Osteoblast (primary cell): ENCODE data around the gene CCL18. TPM values are rescaled to one million over a fixed set of nuclear protein-coding genes. Genes with fewer than 3 reads are reported as not detected.
"Not testable (repeated sequence)": the region's sequence is repeated elsewhere in the genome, so short reads cannot be mapped to it uniquely, and the experiment has no call there.

ENCODE experiments used
- DNase-seq: peaks from one replicate; pipeline ENCODE4 v3.0.0; 2011; ENCODE audit warnings: low spot score, mixed read lengths; ENCODE audit not compliant: insufficient read length; ENCODE audit errors: missing footprints
- H2AFZ ChIP-seq: 2 replicates; pipeline ENCODE4 v1.6.0; 2011; ENCODE audit warnings: mild to moderate bottlenecking, low read length
- H3K27ac ChIP-seq: 2 replicates; pipeline ENCODE4 v1.5.1; 2011; ENCODE audit warnings: mild to moderate bottlenecking, low read depth, low read length, moderate library complexity
- H3K27me3 ChIP-seq: 2 replicates; pipeline ENCODE4 v1.6.0; 2012; ENCODE audit warnings: mild to moderate bottlenecking, control low read depth, inconsistent platforms, low read length, moderate library complexity; ENCODE audit not compliant: insufficient read depth
- H3K36me3 ChIP-seq: 2 replicates; pipeline ENCODE4 v1.5.1; 2011; ENCODE audit warnings: mild to moderate bottlenecking, low read length, control low read depth, moderate library complexity; ENCODE audit not compliant: insufficient read depth
- H3K4me1 ChIP-seq: 2 replicates; pipeline ENCODE4 v1.5.1; 2011; ENCODE audit warnings: mild to moderate bottlenecking, low read length, control low read depth, moderate library complexity; ENCODE audit not compliant: insufficient read depth
- H3K4me2 ChIP-seq: 2 replicates; pipeline ENCODE4 v1.6.0; 2011; ENCODE audit warnings: mild to moderate bottlenecking, low read length; ENCODE audit not compliant: insufficient read depth
- H3K4me3 ChIP-seq: fragments of 200-600 bp; sonication (generic); 3 replicates; pipeline ENCODE4 v1.5.1; 2012; ENCODE audit warnings: mild to moderate bottlenecking, low read length, inconsistent platforms; ENCODE audit not compliant: insufficient read depth
- H3K79me2 ChIP-seq: 2 replicates; pipeline ENCODE4 v1.6.0; 2012; ENCODE audit warnings: mild to moderate bottlenecking, low read length, control low read depth, inconsistent platforms; ENCODE audit not compliant: insufficient read depth
- H3K9me3 ChIP-seq: 2 replicates; pipeline ENCODE4 v1.5.1; 2011; ENCODE audit warnings: low read depth, low read length, control low read depth
- H4K20me1 ChIP-seq: 2 replicates; pipeline ENCODE4 v1.6.0; 2012; ENCODE audit warnings: mild to moderate bottlenecking, low read length, control low read depth; ENCODE audit not compliant: insufficient read depth
- total RNA-seq: library from RNA; depleted of rRNA; stranded (reverse); fragments of >200 nt; gene quantifications from 2 replicates; pipeline ENCODE4 v1.2.3, GENCODE V29; 2012
- TF ChIP-seq, protein P1 (sequence below): IDR thresholded peaks from 2 replicates; pipeline ENCODE4 v1.5.1; 2011; ENCODE audit warnings: mild to moderate bottlenecking, low read depth, low read length, moderate library complexity; ENCODE audit errors: extremely low read depth

CCL18 gene
- total RNA-seq, 1 donor = 0.36 TPM

DNA sequence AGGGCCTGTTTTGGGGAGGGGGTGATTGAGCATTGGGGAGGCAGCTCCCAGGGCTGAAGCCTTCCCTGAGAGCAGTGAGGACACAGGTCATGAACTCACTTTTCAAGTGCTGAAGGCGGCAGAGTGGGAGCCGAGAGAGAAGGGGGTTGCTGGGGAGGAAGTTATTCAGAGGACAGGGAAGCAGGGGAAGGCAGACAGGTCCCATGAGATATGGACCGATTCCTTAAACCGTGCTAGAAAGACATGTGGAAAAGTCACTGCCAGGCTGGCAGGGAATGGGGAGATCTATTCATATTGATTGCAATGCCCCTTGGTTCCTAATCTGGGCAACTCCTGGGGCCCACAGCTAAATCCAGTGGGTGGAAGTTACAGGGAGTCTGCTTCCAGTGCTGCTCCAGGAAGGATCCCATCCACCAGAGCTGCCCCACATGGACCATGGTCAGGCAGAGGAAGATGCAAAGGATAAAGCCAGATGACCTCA, 40.7 kb downstream of the CCL18 start:
- Histone ChIP-seq H3K4me2 (no peak overlapping the region), H3K9me3 (no peaks in the 10 kb centered on the region), H2AFZ (no peak overlapping the region), H3K27me3 (no peaks in the 10 kb centered on the region), H3K4me1 (no peaks in the 10 kb centered on the region), H3K4me3 (no peak overlapping the region), H4K20me1 (no peaks in the 10 kb centered on the region), H3K27ac (no peak overlapping the region), H3K36me3 (no peaks in the 10 kb centered on the region), H3K79me2 (no peaks in the 10 kb centered on the region)
- no peak for DNase-seq
- TF ChIP-seq, protein P1, sequence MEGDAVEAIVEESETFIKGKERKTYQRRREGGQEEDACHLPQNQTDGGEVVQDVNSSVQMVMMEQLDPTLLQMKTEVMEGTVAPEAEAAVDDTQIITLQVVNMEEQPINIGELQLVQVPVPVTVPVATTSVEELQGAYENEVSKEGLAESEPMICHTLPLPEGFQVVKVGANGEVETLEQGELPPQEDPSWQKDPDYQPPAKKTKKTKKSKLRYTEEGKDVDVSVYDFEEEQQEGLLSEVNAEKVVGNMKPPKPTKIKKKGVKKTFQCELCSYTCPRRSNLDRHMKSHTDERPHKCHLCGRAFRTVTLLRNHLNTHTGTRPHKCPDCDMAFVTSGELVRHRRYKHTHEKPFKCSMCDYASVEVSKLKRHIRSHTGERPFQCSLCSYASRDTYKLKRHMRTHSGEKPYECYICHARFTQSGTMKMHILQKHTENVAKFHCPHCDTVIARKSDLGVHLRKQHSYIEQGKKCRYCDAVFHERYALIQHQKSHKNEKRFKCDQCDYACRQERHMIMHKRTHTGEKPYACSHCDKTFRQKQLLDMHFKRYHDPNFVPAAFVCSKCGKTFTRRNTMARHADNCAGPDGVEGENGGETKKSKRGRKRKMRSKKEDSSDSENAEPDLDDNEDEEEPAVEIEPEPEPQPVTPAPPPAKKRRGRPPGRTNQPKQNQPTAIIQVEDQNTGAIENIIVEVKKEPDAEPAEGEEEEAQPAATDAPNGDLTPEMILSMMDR = no peak

DNA sequence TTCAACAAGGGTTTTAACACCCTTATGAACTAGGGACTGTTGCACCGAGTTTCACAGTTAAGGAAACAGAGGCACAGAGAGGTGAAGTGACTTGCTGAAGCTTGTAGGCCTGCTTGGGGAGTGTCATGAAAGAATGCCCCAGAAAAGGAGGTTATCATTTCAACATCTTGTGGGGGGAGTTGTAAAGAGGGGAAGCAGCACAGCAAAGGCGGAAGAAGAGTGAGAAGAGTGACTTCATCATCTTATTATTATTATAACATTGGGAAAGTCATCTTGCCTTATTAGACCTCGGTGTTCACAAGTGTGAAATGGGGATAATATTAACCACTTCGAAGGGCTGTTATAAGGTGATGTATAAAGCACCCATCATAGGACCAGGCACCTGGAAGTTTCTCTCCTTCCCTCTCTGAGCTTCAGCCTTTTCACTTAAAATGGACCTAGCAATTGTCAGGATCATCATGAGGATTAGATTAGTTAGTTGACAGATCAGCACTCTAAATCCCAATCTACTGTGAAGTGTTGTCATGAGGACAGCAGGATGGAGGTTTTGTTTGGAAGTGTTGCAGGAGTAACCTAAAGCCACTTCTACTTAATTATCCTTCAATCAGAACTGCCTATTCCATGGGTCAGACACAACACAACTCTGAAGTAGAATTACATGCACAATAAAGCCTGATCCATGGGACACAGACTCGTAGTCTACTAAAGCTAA, 41.9 kb downstream of the CCL18 start:
- H3K36me3 ChIP-seq = no peaks in the 10 kb centered on the region
- no peaks in the 10 kb centered on the region for H4K20me1 ChIP-seq
- no peak overlapping the region for H3K27ac ChIP-seq
- DNase-seq = no peak
- H3K9me3 ChIP-seq = no peaks in the 10 kb centered on the region
- H3K4me3 ChIP-seq = no peak overlapping the region
- no peaks in the 10 kb centered on the region for H3K4me1 ChIP-seq
- no peak overlapping the region for H3K4me2 ChIP-seq
- H3K79me2 ChIP-seq = no peaks in the 10 kb centered on the region
- no peak overlapping the region for H2AFZ ChIP-seq
- TF ChIP-seq, protein P1 = no peak
- H3K27me3 ChIP-seq = no peaks in the 10 kb centered on the region

DNA sequence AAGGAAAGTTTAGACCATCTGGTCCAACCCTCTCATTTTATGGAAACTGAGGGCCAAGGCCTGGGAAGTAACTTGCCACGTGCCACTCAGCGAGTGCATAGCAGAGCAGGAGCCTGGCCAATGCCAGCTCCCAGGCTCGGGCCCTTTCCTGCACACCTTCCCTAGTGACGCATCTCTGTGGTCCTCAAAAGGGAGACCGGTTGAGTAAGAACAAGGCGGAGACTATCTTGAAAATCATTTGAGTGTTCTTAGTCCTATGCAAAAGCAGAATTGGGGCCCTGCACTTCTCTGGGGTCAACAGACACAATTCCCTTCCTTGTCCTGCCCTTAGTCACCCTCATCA, 42.4 kb downstream of the CCL18 start:
- Histone ChIP-seq H3K79me2 (no peaks in the 10 kb centered on the region), H3K4me2 (no peak overlapping the region), H3K27me3 (no peaks in the 10 kb centered on the region), H3K9me3 (no peaks in the 10 kb centered on the region), H3K4me1 (no peaks in the 10 kb centered on the region), H4K20me1 (no peaks in the 10 kb centered on the region), H3K27ac (no peak overlapping the region), H2AFZ (no peak overlapping the region), H3K36me3 (no peaks in the 10 kb centered on the region), H3K4me3 (no peak overlapping the region)
- no peak for DNase-seq
- TF ChIP-seq, protein P1 = no peak

DNA sequence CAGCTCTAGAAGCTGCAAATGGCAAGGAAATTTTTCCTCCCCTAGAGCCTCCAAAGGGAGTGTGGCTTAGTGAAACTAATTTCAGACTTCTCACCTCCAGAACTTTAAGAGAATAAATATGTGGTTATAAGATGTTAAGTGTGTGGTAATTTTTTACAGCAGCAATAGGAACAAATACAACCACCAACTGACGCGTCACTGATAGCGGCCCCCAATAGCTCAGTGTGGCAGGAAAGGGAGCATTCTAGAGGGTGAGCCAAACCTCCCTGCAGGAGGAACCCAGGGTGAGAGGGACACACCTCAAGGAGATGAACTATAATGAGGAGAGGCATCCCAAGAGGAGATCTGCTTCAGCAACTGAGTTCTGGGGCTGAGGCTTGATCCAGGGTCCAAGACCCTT, 43.6 kb downstream of the CCL18 start:
- H4K20me1 ChIP-seq = no peaks in the 10 kb centered on the region
- no peak for DNase-seq
- H3K27me3 ChIP-seq = no peaks in the 10 kb centered on the region
- no peaks in the 10 kb centered on the region for H3K4me1 ChIP-seq
- no peak overlapping the region for H3K4me2 ChIP-seq
- H3K4me3 ChIP-seq = no peak overlapping the region
- no peak overlapping the region for H2AFZ ChIP-seq
- H3K79me2 ChIP-seq = no peaks in the 10 kb centered on the region
- H3K36me3 ChIP-seq = no peaks in the 10 kb centered on the region
- TF ChIP-seq, protein P1 = no peak
- no peaks in the 10 kb centered on the region for H3K9me3 ChIP-seq
- no peak overlapping the region for H3K27ac ChIP-seq

DNA sequence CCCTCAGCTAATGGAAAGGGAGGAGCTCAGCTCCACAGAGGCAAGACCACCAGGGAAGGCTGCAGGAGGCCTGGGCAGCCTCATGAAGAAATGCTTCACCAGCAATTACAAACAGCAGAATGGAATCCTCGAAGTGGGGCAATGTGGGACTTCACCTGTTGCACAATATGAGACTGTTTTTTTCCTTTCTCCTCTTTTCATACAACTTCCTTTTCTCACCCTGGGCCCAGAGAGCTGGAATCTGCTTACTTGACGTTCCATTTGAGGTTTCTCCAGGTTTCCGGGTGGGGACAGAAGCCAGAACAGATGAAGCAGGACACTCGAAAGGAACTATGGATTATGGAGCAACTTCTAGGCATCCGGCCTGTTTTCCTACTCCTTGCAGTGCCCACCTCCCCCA, 44.2 kb downstream of the CCL18 start:
- H3K4me1 ChIP-seq, H2AFZ ChIP-seq, H3K79me2 ChIP-seq, DNase-seq, H3K4me2 ChIP-seq, H4K20me1 ChIP-seq, H3K27ac ChIP-seq, H3K4me3 ChIP-seq, H3K9me3 ChIP-seq, H3K36me3 ChIP-seq, H3K27me3 ChIP-seq: not testable (repeated sequence)
